GM21786 (cell line): ENCODE measurements around the gene MAPK8.

Experiments
- ATAC-seq: cut with Tn5 transposase; IDR thresholded peaks from one replicate; pipeline ENCODE4 v1.9.1; 2021; ENCODE audit not compliant: unreplicated experiment

MAPK8 gene

GRCh38 chr10:48447356-48448215 lies 141.1 kb downstream of the MAPK8 start:
- no peak for ATAC-seq

- ATAC-seq = no peak
These were observed 142.3 kb downstream of the MAPK8 start for GRCh38 chr10:48448796-48449195.

- no peak for ATAC-seq
These were observed 143.2 kb downstream of the MAPK8 start for GRCh38 chr10:48449501-48450232.

- ATAC-seq = no peak
These were observed 143.8 kb downstream of the MAPK8 start for GRCh38 chr10:48450233-48450740.

GRCh38 chr10:48450741-48451466 lies 144.4 kb downstream of the MAPK8 start:
- no peak for ATAC-seq

- no peak for ATAC-seq
These were observed 145.7 kb downstream of the MAPK8 start for GRCh38 chr10:48451969-48452878.

GRCh38 chr10:48452879-48453412 lies 146.5 kb downstream of the MAPK8 start:
- no peak for ATAC-seq

- no peak for ATAC-seq
These were observed 147.2 kb downstream of the MAPK8 start for GRCh38 chr10:48453451-48454301.

- no peak for ATAC-seq
These were observed 148.0 kb downstream of the MAPK8 start for GRCh38 chr10:48454302-48455054.

GRCh38 chr10:48455055-48455391 lies 148.5 kb downstream of the MAPK8 start:
- no peak for ATAC-seq

- no peak for ATAC-seq
These were observed 149.1 kb downstream of the MAPK8 start for GRCh38 chr10:48455392-48456151.

- no peak for ATAC-seq
These were observed 149.9 kb downstream of the MAPK8 start for GRCh38 chr10:48456361-48456804.

- no peak for ATAC-seq
These were observed 150.6 kb downstream of the MAPK8 start for GRCh38 chr10:48456808-48457761.

GRCh38 chr10:48457949-48458661 lies 151.6 kb downstream of the MAPK8 start:
- no peak for ATAC-seq

GRCh38 chr10:48458662-48459048 lies 152.2 kb downstream of the MAPK8 start:
- no peak for ATAC-seq
